D721Med (cell line): ENCODE results near the gene GPR148.

Source experiments
- DNase-seq: peaks from one replicate; pipeline ENCODE4 v3.0.0; 2011; ENCODE audit warnings: low spot score; ENCODE audit not compliant: insufficient read length
- FAIRE-seq: peaks from 2 replicates; lab custom pipeline; 2011; peaks lifted over from hg19 to GRCh38; lab: Jason Lieb, UNC
- TF ChIP-seq, protein P1 (sequence below): IDR thresholded peaks from 2 replicates; pipeline ENCODE4 v1.5.1; 2012; ENCODE audit warnings: mild to moderate bottlenecking, control low read depth; ENCODE audit not compliant: insufficient read depth; ENCODE audit errors: missing control alignments

GPR148 gene

DNA sequence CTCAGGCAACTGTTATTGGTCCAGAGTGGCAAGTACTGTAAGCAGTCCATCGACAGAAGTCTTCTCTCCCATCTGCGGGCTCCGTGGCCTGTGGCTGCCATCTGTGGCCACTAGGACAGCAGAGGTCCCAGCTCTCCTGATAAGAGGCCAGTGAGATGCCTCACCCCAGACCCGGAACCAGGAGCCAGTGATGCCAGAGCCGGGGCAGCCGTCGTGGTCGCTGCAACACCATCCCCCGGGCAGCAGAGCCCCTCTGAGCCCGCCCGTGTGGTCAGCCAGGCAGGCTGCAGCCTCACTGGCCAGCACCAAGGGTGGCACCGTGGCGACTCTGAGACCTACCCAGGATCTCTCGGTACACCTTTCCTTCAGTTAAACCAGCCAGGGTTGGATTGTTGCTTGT lies 8.7 kb downstream of the GPR148 start:
- TF ChIP-seq, protein P1, sequence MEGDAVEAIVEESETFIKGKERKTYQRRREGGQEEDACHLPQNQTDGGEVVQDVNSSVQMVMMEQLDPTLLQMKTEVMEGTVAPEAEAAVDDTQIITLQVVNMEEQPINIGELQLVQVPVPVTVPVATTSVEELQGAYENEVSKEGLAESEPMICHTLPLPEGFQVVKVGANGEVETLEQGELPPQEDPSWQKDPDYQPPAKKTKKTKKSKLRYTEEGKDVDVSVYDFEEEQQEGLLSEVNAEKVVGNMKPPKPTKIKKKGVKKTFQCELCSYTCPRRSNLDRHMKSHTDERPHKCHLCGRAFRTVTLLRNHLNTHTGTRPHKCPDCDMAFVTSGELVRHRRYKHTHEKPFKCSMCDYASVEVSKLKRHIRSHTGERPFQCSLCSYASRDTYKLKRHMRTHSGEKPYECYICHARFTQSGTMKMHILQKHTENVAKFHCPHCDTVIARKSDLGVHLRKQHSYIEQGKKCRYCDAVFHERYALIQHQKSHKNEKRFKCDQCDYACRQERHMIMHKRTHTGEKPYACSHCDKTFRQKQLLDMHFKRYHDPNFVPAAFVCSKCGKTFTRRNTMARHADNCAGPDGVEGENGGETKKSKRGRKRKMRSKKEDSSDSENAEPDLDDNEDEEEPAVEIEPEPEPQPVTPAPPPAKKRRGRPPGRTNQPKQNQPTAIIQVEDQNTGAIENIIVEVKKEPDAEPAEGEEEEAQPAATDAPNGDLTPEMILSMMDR = no peak
- DNase-seq = no peak
- FAIRE-seq = no peak

DNA sequence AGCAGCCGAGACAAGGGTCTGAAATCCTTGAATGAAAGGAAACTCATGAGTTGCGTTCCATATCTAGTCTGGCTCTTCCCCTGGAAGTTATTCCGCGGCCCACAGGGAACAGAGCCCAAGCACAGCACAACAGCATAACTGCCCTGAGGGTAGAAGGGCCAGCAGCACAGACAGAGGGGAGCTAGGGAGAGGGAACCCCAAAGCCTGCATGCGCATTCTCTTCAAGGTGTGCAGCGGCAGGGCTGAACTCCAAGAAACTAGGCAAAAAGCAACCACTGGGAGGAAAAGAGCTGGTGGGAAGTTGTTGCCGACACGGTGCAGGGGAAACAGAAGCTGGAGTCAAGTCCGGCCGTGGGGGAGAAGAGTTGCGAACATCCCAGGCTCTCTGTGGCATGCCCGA lies 11.8 kb downstream of the GPR148 start:
- TF ChIP-seq, protein P1 = no peak
- no peak for FAIRE-seq
- no peak for DNase-seq

DNA sequence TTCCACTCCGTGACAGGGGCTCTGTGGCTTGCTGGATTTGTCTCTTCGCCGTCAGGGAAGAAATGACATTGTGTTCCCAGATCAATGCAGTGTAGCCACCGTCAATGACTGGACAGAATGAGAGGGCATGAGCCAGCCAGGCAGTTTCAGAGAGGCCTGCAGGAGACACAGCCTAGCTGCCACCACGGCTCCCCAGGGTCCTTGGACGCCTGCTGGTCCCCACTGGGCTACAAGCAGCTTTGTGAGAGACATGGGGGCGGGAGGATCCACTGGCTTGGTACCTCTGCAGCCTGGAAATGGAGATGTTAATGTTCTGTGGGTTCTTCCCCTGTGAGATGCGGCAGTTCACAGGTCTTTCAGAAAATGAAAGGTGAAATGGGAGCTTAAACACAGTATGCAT lies 14.4 kb downstream of the GPR148 start:
- DNase-seq (no peak), FAIRE-seq (no peak)
- TF ChIP-seq, protein P1 = no peak

DNA sequence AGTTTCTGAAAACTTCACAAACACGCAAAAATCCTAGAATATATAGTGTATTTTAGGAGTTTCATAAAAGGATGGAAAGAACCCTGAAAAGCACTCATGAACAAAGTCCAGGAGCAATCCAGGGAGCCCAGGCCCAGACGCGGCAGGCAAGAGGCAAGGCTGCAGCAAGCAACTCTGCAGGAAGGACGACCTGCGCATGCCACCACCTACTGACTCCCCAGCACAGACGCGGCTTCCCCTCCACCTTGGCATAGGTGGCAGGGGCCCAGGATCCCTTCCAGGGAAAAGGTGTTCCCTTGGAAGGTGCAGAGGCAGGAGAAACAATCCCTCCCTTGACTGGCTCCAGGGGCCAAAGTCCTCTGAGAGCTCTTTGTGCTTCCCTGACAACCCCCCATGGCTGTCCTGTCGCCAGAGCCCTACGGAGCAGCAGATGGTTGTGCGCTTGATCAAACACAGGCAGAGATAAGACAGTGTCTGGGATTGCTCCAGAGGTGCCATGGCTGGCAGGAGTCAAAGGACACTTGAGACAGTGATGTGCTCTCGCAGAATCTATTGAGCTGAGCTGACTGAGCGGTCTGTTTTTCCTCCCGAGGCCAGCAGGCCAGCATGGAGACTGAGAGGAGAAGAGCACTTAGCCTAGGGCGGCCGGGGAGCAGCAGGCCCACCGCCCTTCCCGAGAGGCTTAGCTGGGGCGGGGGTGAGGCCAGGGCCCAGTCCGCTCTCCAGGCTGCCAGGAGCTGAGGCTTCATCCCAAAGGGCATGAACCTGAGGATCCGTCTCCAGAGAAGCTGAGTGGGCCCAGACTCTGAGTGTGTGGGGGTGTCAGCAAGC lies 15.6 kb downstream of the GPR148 start:
- FAIRE-seq = no peak
- no peak for DNase-seq
- TF ChIP-seq, protein P1 = no peak

DNA sequence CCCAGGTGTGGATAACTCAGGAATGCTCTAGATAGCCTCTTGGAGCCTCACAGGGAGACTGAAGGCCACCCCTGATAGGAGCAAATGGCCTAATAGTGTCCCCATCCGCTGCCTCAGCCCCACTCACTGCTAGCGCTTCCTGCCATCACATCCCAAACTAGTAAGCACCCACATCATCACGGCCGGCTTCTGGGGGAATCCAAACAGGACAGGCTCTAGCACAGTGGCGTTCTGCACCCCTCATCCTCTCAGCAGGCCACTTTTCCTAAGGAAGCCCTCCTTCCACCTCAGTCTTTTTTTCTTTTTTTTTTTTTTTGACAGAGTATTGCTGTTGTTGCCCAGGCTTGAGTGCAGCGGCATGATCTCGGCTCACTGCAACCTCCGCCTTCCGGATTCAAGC lies 20.2 kb downstream of the GPR148 start:
- FAIRE-seq (no peak), DNase-seq (no peak)
- TF ChIP-seq, protein P1 = no peak

DNA sequence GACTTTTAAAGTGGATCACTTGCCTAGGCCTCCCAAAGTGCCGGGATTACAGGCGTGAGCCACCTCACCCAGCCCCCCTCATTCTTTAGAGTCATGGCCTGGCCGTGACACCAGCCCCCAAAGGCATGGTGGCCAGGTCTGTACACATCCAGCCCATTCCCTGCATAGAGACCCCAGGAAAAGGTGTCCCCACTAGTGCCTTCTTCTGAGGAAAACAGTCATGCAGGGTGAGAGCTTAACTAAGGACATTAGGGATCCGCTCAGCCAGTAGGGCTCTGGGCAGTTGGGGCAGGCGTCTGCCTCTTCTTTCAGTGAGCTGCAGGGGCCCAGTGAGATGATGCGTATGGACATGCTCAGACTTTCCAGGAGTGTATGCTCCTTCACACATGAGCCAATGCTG lies 20.8 kb downstream of the GPR148 start:
- TF ChIP-seq, protein P1 = no peak
- FAIRE-seq = no peak
- DNase-seq = no peak

DNA sequence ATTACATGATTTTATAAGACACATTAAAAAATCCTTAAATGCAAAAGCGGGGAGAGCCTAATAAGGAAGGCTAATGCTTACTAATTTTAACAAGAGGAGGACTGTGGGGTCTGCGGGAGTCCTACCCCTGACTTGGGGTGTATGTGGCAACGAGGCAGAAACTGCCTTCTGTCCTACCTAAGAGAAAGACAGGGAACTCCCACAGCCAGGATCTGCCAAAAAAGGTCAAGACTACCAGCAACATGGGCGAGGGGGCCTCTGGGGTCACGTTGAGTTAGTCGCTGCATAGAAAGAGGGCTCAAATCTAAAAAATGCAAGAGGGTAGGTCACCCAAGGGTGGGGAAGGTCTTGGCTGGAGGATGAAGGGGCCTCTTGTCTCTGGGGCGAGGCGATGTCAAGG lies 25.9 kb downstream of the GPR148 start:
- FAIRE-seq (no peak), DNase-seq (no peak)
- TF ChIP-seq, protein P1 = no peak
